Calu3 (cell line): ENCODE measurements around the gene DMKN. TPM values are rescaled to one million over a fixed set of nuclear protein-coding genes. Genes with fewer than 3 reads are reported as not detected.

Experiments used
- BruUV-seq: library from RNA; stranded (reverse); fragments of 400-500 nt; replicated peaks from 2 replicates; lab custom pipeline; 2021; lab: Mats Ljungman, UMichigan
- CTCF ChIA-PET: fragments of 300-600 bp; sonication (Branson Sonifier 250); formaldehyde crosslinking; loops from one replicate; lab custom pipeline; 2022; ENCODE audit warnings: antibody characterized with exemption; lab: Charles Lee
- DNase-seq: peaks from one replicate; pipeline ENCODE4 v3.0.0; 2022
- H3K27ac Mint-ChIP-seq: one replicate; pipeline ENCODE4 v1.8.0; 2022; ENCODE audit warnings: mixed read lengths; ENCODE audit not compliant: unreplicated experiment
- H3K27me3 Mint-ChIP-seq: one replicate; pipeline ENCODE4 v1.8.0; 2022; ENCODE audit warnings: mixed read lengths; ENCODE audit not compliant: unreplicated experiment
- H3K36me3 Mint-ChIP-seq: one replicate; pipeline ENCODE4 v1.8.0; 2022; ENCODE audit warnings: mild to moderate bottlenecking, moderate library complexity, mixed read lengths; ENCODE audit not compliant: insufficient read depth, unreplicated experiment
- H3K4me1 Mint-ChIP-seq: one replicate; pipeline ENCODE4 v1.8.0; 2022; ENCODE audit warnings: mild to moderate bottlenecking, low read depth, mixed read lengths; ENCODE audit not compliant: unreplicated experiment
- H3K4me3 Mint-ChIP-seq: one replicate; pipeline ENCODE4 v1.8.0; 2022; ENCODE audit warnings: mild to moderate bottlenecking, low read depth, moderate library complexity, mixed read lengths; ENCODE audit not compliant: unreplicated experiment
- H3K9me3 Mint-ChIP-seq: one replicate; pipeline ENCODE4 v1.8.0; 2022; ENCODE audit warnings: low read depth, mixed read lengths; ENCODE audit not compliant: unreplicated experiment
- intact Hi-C: fragments of 100-400 bp; cut with micrococcal nuclease; formaldehyde crosslinking; loops from one replicate; pipeline ENCODE4 v1.10.0; 2022; ENCODE audit not compliant: unreplicated experiment
- total RNA-seq: library from RNA; stranded (reverse); gene quantifications from 2 replicates; pipeline ENCODE4 v1.2.3, GENCODE V29; 2022
- TF ChIP-seq, protein P1 (sequence below): fragments of 200-600 bp; IDR thresholded peaks from one replicate; pipeline ENCODE4 v1.8.0; 2022; ENCODE audit warnings: antibody characterized with exemption; ENCODE audit not compliant: unreplicated experiment

Gene DMKN
- total RNA-seq, 1 experiment from 2014 or later: 224 TPM

DNA sequence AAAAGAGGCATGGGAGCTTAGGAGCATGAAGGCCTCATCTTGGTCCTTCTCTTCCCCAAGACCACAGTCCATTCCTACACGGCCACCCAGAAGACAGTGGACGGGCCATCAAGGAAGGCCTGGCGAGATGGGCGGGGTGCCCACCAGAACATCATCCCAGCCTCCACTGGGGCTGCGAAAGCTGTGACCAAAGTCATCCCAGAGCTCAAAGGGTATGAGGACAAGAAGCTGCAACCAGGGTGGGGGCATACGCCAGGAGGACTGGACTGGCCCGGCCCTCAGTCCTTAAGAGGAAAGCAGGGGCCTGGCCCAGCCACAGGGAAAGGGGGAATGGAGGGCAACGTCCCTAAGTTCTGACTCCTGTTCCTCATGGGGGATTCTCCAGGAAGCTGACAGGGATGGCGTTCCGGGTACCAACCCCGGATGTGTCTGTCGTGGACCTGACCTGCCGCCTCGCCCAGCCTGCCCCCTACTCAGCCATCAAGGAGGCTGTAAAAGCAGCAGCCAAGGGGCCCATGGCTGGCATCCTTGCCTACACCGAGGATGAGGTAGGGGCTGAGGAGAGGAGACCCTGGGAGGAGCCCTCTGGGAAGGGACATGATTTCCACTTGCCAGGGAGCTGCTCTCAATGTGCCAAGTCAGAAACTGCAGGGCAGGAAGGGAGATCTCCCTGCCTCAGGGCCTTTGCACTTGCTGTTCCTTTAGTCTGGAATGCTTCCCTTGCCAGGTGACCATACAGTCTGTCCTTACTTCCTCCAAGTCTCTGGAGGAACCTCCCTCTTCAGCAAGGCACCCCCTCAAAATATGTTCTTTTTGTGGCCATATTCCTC lies 30.0 kb upstream of the DMKN start:
- no peak overlapping the region for H3K27ac Mint-ChIP-seq
- H3K36me3 Mint-ChIP-seq: peaks cover 56% of the 10 kb centered on the region
- no peaks in the 10 kb centered on the region for H3K27me3 Mint-ChIP-seq
- DNase-seq: no peak
- H3K4me1 Mint-ChIP-seq: peaks cover 16% of the 10 kb centered on the region
- BruUV-seq: no TSS peak
- peak overlapping the region; percentile 96 for H3K4me3 Mint-ChIP-seq
- no peaks in the 10 kb centered on the region for H3K9me3 Mint-ChIP-seq
- TF ChIP-seq, protein P1, sequence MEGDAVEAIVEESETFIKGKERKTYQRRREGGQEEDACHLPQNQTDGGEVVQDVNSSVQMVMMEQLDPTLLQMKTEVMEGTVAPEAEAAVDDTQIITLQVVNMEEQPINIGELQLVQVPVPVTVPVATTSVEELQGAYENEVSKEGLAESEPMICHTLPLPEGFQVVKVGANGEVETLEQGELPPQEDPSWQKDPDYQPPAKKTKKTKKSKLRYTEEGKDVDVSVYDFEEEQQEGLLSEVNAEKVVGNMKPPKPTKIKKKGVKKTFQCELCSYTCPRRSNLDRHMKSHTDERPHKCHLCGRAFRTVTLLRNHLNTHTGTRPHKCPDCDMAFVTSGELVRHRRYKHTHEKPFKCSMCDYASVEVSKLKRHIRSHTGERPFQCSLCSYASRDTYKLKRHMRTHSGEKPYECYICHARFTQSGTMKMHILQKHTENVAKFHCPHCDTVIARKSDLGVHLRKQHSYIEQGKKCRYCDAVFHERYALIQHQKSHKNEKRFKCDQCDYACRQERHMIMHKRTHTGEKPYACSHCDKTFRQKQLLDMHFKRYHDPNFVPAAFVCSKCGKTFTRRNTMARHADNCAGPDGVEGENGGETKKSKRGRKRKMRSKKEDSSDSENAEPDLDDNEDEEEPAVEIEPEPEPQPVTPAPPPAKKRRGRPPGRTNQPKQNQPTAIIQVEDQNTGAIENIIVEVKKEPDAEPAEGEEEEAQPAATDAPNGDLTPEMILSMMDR: no peak
- intact Hi-C loops: no loop called here
- CTCF ChIA-PET: no interaction called here

DNA sequence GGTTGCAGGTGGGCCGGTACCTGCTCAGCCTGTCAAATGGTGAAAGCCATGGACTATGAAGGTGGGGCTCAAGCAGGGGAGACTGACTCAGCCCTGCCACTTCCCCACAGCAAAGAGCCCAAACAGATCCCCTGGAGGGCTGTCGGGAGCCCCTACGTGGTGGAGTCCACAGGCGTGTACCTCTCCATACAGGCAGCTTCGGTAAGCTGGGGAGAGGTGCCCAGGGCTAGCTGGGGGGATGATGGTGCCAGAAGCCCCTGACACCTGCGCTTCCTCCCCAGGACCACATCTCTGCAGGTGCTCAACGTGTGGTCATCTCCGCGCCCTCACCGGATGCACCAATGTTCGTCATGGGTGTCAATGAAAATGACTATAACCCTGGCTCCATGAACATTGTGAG lies 28.8 kb upstream of the DMKN start:
- CTCF ChIA-PET: interaction anchor here (1.2 kb wide), 1 partner anchor 13 kb away, joined by 3 read pairs; no protein-coding TSS in a partner anchor
- H3K4me3 Mint-ChIP-seq: no peak overlapping the region
- DNase-seq: no peak
- intact Hi-C loops: no loop called here
- no peaks in the 10 kb centered on the region for H3K27me3 Mint-ChIP-seq
- peaks cover 13% of the 10 kb centered on the region for H3K4me1 Mint-ChIP-seq
- BruUV-seq: no TSS peak
- TF ChIP-seq, protein P1: no peak
- peaks cover 49% of the 10 kb centered on the region for H3K36me3 Mint-ChIP-seq
- no peak overlapping the region for H3K27ac Mint-ChIP-seq
- H3K9me3 Mint-ChIP-seq: no peaks in the 10 kb centered on the region

DNA sequence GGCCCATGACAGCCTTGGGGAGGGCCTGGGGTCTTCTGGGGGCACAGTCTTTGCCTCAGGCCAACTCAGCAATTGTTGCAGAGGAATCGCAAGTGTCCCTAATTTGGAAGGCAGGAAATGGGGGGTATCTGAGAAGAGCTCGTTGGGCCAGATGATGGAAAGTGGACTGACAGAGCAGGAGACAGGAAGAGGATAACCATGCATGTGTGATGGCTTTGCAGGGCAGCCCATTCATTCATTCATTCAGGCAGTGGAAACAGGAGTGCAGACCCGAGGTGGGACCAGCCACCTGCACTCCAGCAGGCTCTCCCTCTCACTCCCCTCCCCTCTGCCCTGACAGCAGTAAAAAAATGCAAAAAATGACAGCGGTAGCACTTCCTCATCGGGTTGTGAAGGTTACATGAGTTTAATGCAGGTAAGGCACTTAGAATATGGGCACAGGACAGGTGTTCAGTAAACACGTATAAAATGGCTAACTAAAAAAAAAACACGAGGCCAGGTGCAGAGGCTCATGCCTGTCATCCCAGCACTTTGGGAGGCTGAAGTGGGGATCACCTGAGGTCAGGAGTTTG lies 27.0 kb upstream of the DMKN start:
- no TSS peak for BruUV-seq
- TF ChIP-seq, protein P1: no peak
- intact Hi-C loops: no loop called here
- H3K9me3 Mint-ChIP-seq: no peaks in the 10 kb centered on the region
- no peak overlapping the region for H3K27ac Mint-ChIP-seq
- peaks cover 31% of the 10 kb centered on the region for H3K36me3 Mint-ChIP-seq
- H3K4me1 Mint-ChIP-seq: no peaks in the 10 kb centered on the region
- H3K27me3 Mint-ChIP-seq: no peaks in the 10 kb centered on the region
- no peak overlapping the region for H3K4me3 Mint-ChIP-seq
- no peak for DNase-seq
- CTCF ChIA-PET: no interaction called here

DNA sequence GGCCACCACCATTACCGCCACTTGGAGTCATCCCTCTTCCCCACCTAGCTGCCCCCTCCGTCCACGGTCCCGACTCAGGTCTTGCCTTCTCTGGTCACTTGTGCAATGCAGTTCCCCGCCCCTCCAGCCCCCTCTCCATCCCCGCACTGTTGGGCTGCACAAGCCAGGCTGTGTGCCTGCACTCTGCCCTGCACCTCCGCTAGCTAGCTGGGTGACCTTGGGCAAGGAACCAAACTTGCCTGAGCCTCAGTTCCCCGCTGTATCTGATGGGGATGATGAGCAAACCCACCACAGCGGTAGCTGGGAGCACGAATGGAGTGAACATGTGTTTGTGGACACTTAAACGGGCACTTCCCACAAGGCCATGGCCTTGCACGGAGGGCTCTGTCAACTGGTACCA lies 26.4 kb upstream of the DMKN start:
- no peak for DNase-seq
- Mint-ChIP-seq H3K4me1 (no peaks in the 10 kb centered on the region), H3K9me3 (no peaks in the 10 kb centered on the region), H3K4me3 (no peak overlapping the region), H3K36me3 (peaks cover 25% of the 10 kb centered on the region), H3K27ac (no peak overlapping the region), H3K27me3 (peaks cover 6% of the 10 kb centered on the region)
- CTCF ChIA-PET: no interaction called here
- TF ChIP-seq, protein P1: no peak
- BruUV-seq: no TSS peak
- intact Hi-C loops: no loop called here
